HepG2 (cell line): ENCODE data around the gene BAG3. TPM values are rescaled to one million over a fixed set of nuclear protein-coding genes. Genes with fewer than 3 reads are reported as not detected.

Experiments
- ATAC-seq: fragments of 200-7000 bp; cut with Tn5 transposase; 3 replicates; pipeline ENCODE4 v1.9.1; 2020; ENCODE audit warnings: mild to moderate bottlenecking, moderate library complexity
- Bru-seq: library from RNA; stranded (reverse); fragments of 400-500 nt; gene quantifications from one replicate; lab custom pipeline; 2021; lab: Mats Ljungman, UMichigan
- BruChase-seq, 2 experiments: library from RNA; stranded (reverse); fragments of 400-500 nt; gene quantifications; one replicate each; lab custom pipeline; 2021; lab: Mats Ljungman, UMichigan
- BruUV-seq: library from RNA; stranded (reverse); fragments of 400-500 nt; replicated peaks from 2 replicates; lab custom pipeline; 2021; lab: Mats Ljungman, UMichigan
- CTCF ChIA-PET: fragments of 300-600 bp; formaldehyde crosslinking; extraction: SDS; loops from one replicate; lab custom pipeline; 2021; ENCODE audit warnings: low total read pairs, inconsistent platforms, low intra/inter-chr PET ratio; lab: Yijun Ruan, JAX
- POLR2A ChIA-PET: fragments of 350-600 bp; sonication (Branson Sonifier 250); formaldehyde crosslinking; loops from one replicate; lab custom pipeline; 2020; ENCODE audit warnings: antibody characterized with exemption, inconsistent platforms; lab: Yijun Ruan, JAX
- DNase-seq: peaks from one replicate; pipeline ENCODE4 v3.0.0-alpha.2; 2015; ENCODE audit warnings: low spot score
- FAIRE-seq: peaks from 3 replicates; lab custom pipeline; 2011; peaks lifted over from hg19 to GRCh38; lab: Jason Lieb, UNC
- H2AFZ ChIP-seq: one replicate; pipeline ENCODE4 v1.6.1; 2011; ENCODE audit warnings: low read length, inconsistent platforms
- H3K27ac ChIP-seq: fragments of 300-600 bp; 3 replicates; pipeline ENCODE4 v1.8.0; 2011; ENCODE audit warnings: mixed run types, mild to moderate bottlenecking, mixed read lengths, low read length, inconsistent platforms; ENCODE audit not compliant: insufficient read depth; ENCODE audit errors: extremely low read length
- H3K27me3 ChIP-seq, 2 experiments: fragments of 200-600 bp in 1 of 2; 2 replicates in 1 of 2; 3 replicates in 1 of 2; pipeline versions ENCODE4 v1.6.0 to v1.8.0; 2011; ENCODE audit warnings: low read length in 2 of 2, mild to moderate bottlenecking in 2 of 2, moderate library complexity in 2 of 2, inconsistent platforms in 1 of 2; ENCODE audit not compliant: insufficient read depth in 2 of 2, control insufficient read depth in 1 of 2
- H3K36me3 ChIP-seq, 2 experiments: fragments of 200-600 bp in 1 of 2; replicated peaks in 1 of 2; 2 replicates in 1 of 2; 3 replicates in 1 of 2; pipeline versions ENCODE4 v1.5.1 to v1.8.0; 2011; ENCODE audit warnings: low read length in 2 of 2, inconsistent platforms in 1 of 2; ENCODE audit not compliant: insufficient read depth in 2 of 2, control insufficient read depth in 1 of 2
- H3K4me1 ChIP-seq: 2 replicates; pipeline ENCODE4 v1.5.1; 2012; ENCODE audit warnings: low read length, inconsistent platforms; ENCODE audit not compliant: insufficient read depth
- H3K4me2 ChIP-seq: 2 replicates; pipeline ENCODE4 v1.6.0; 2011; ENCODE audit warnings: low read depth, low read length, inconsistent platforms
- H3K4me3 ChIP-seq, 3 experiments: fragments of 200-600 bp in 1 of 3; sonication (generic), shearing (Covaris generic) in 1 of 3; replicated peaks in 1 of 3; 2 replicates each; pipeline ENCODE4 v1.5.1; 2011 to 2016; ENCODE audit warnings: low read length in 3 of 3, inconsistent platforms in 2 of 3, low read depth in 2 of 3, mild to moderate bottlenecking in 2 of 3, control low read depth in 1 of 3, mixed read lengths in 1 of 3; ENCODE audit not compliant: insufficient read depth in 1 of 3
- H3K79me2 ChIP-seq: one replicate; pipeline ENCODE4 v1.6.1; 2011; ENCODE audit warnings: low read length, inconsistent platforms; ENCODE audit not compliant: insufficient read depth
- H3K9ac ChIP-seq: 2 replicates; pipeline ENCODE4 v1.6.0; 2011; ENCODE audit warnings: mild to moderate bottlenecking, low read depth, low read length, inconsistent platforms; ENCODE audit not compliant: insufficient read depth
- H3K9me3 ChIP-seq: 2 replicates; pipeline ENCODE4 v1.5.1; 2012; ENCODE audit warnings: mild to moderate bottlenecking, low read length
- H4K20me1 ChIP-seq: 2 replicates; pipeline ENCODE4 v1.6.0; 2011; ENCODE audit warnings: inconsistent platforms, mild to moderate bottlenecking, low read length, moderate library complexity; ENCODE audit not compliant: insufficient read depth
- GATAD2A ChIP-seq: IDR thresholded peaks from 2 replicates; pipeline ENCODE4 v1.6.1; 2016
- HDAC1 ChIP-seq: sonication (generic); formaldehyde crosslinking; IDR thresholded peaks from 2 replicates; pipeline ENCODE4 v1.5.1; 2020; ENCODE audit warnings: mild to moderate bottlenecking, missing genetic modification reagents
- NRL ChIP-seq: sonication (generic); formaldehyde crosslinking; IDR thresholded peaks from 2 replicates; pipeline ENCODE4 v1.5.0; 2020; ENCODE audit warnings: missing genetic modification reagents, mild to moderate bottlenecking, moderate library complexity, borderline replicate concordance
- PHF8 ChIP-seq: sonication (generic); formaldehyde crosslinking; IDR thresholded peaks from 2 replicates; pipeline ENCODE4 v1.5.0; 2020; ENCODE audit warnings: missing genetic modification reagents
- SOX13 ChIP-seq, 3 experiments: fragments of 450-650 bp in 1 of 3; sonication (generic) in 1 of 3; formaldehyde crosslinking in 1 of 3; IDR thresholded peaks in 2 of 3; conservative IDR thresholded peaks in 1 of 3; 2 replicates each; pipeline versions ENCODE4 v1.5.0 to v1.6.1; 2016 to 2020; ENCODE audit warnings: antibody characterized with exemption in 1 of 3, mild to moderate bottlenecking in 1 of 3, missing compliant biosample characterization in 1 of 3, missing genetic modification reagents in 1 of 3, moderate library complexity in 1 of 3
- ZNF619 ChIP-seq: sonication (generic); formaldehyde crosslinking; IDR thresholded peaks from 2 replicates; pipeline ENCODE4 v1.4.0; 2020; ENCODE audit warnings: mild to moderate bottlenecking, missing genetic modification reagents
- WGBS: methylation state at CpG from one replicate; pipeline ENCODE4 v1.1.6; 2017; ENCODE audit warnings: low lambda C conversion rate; 5-methylcytosine and 5-hydroxymethylcytosine counted together
- in situ Hi-C: cut with HindIII; loops from 2 replicates; pipeline ENCODE4 v1.10.0; 2017; ENCODE audit warnings: low pct_unique_long_range_greater_than_20kb; ENCODE audit not compliant: extremely low pct_ligation_motif_present
- intact Hi-C: fragments of 100-400 bp; cut with micrococcal nuclease; formaldehyde crosslinking; loops from one replicate; pipeline ENCODE4 v1.10.0; 2022; ENCODE audit not compliant: unreplicated experiment
- long read RNA-seq, 2 experiments: library from RNA in 1 of 2; library from polyadenylated mRNA in 1 of 2; stranded (forward) in 1 of 2; unstranded in 1 of 2; transcript quantifications; one replicate each; pipeline ENCODE4 v2.0.0, GENCODE V29; 2019 to 2022
- polyA minus RNA-seq, 3 experiments: library from RNA; depleted of rRNA, polyadenylated mRNA; stranded (reverse); fragments of >200 nt; gene quantifications; 2 replicates each; pipeline ENCODE4 v1.2.3, GENCODE V29; 2011; ENCODE audit warnings: low replicate concordance in 1 of 3
- polyA plus RNA-seq, 8 experiments: library from polyadenylated mRNA; depleted of rRNA in 3 of 8; stranded (reverse) in 7 of 8; unstranded in 1 of 8; fragments of >200 nt; fragmentation: Illumina TruSeq in 4 of 8; extraction: Trizol in 4 of 8; gene quantifications; 2 replicates each; pipeline versions ENCODE4 v1.2.1 to v1.2.3, GENCODE V29; 2011 to 2016; ENCODE audit warnings: low read depth in 4 of 8, missing spikeins in 1 of 8, mixed read lengths in 1 of 8; ENCODE audit not compliant: insufficient read depth in 1 of 8
- total RNA-seq, 5 experiments: library from RNA; depleted of rRNA; stranded (reverse); fragments of >200 nt; fragmentation: Illumina TruSeq; extraction: Trizol; gene quantifications; 2 replicates each; pipeline ENCODE4 v1.2.3, GENCODE V29; 2016; ENCODE audit warnings: low read depth in 1 of 5
- TF ChIP-seq, protein P1 (sequence below): sonication (generic); formaldehyde crosslinking; IDR thresholded peaks from 2 replicates; pipeline ENCODE4 v1.4.0; 2020; ENCODE audit warnings: missing genetic modification reagents
- TF ChIP-seq, protein P2 (sequence below): IDR thresholded peaks from 2 replicates; pipeline ENCODE4 v1.6.1; 2016; ENCODE audit warnings: mild to moderate bottlenecking

Gene BAG3
- total RNA-seq (2016; rRNA removed; fragmentation: Illumina TruSeq; extraction: Trizol) (6.7 and 7.9 TPM in 2 replicates), polyA plus RNA-seq (2011; rRNA removed) (2.9 and 3.0 TPM in 2 replicates), polyA minus RNA-seq (2011; rRNA and poly(A)+ RNA removed; ENCODE audit: low replicate concordance) (3.1 and 5.4 TPM in 2 replicates), Bru-seq, nascent RNA (percentile 74 among the genes with signal in this experiment), BruChase-seq, experiment 1, labeled RNA remaining after a 6-hour chase (percentile 67 among the genes with signal in this experiment), BruChase-seq, experiment 2, labeled RNA remaining after a 2-hour chase (percentile 73 among the genes with signal in this experiment)
- total RNA-seq (2016; cell fraction: cytosol; rRNA removed; fragmentation: Illumina TruSeq; extraction: Trizol; ENCODE audit: low read depth), result 1.7 and 2.0 TPM in 2 replicates
- total RNA-seq (2016; cell fraction: insoluble cytoplasmic fraction; rRNA removed; fragmentation: Illumina TruSeq; extraction: Trizol), result 6.7 and 7.5 TPM in 2 replicates
- 4.9 and 5.1 TPM in 2 replicates for total RNA-seq (2016; cell fraction: membrane; rRNA removed; fragmentation: Illumina TruSeq; extraction: Trizol)
- total RNA-seq (2016; cell fraction: nucleus; rRNA removed; fragmentation: Illumina TruSeq; extraction: Trizol), result 4.8 and 6.3 TPM in 2 replicates
- 2.5 and 3.1 TPM in 2 replicates for polyA plus RNA-seq (2011; cell fraction: cytosol; rRNA removed)
- 9.0 and 9.5 TPM in 2 replicates for polyA plus RNA-seq (2011; cell fraction: nucleus; rRNA removed)
- polyA plus RNA-seq (2012), result 12.7 and 14.8 TPM in 2 replicates
- 1.9 and 2.1 TPM in 2 replicates for polyA plus RNA-seq (2016; cell fraction: cytosol; fragmentation: Illumina TruSeq; extraction: Trizol; ENCODE audit: low read depth)
- polyA plus RNA-seq (2016; cell fraction: insoluble cytoplasmic fraction; fragmentation: Illumina TruSeq; extraction: Trizol; ENCODE audit: low read depth), result 15.1 and 20.8 TPM in 2 replicates
- polyA plus RNA-seq (2016; cell fraction: membrane; fragmentation: Illumina TruSeq; extraction: Trizol; ENCODE audit: low read depth), result 3.2 and 4.9 TPM in 2 replicates
- polyA plus RNA-seq (2016; cell fraction: nucleus; fragmentation: Illumina TruSeq; extraction: Trizol; ENCODE audit: insufficient read depth, low read depth), result 14.7 and 18.1 TPM in 2 replicates
- polyA minus RNA-seq (2011; cell fraction: cytosol; rRNA and poly(A)+ RNA removed), result 6.2 and 6.5 TPM in 2 replicates
- polyA minus RNA-seq (2011; cell fraction: nucleus; rRNA and poly(A)+ RNA removed), result 2.2 and 3.2 TPM in 2 replicates
- long read RNA-seq, experiment 1, transcript BAG3-201 (4 exons, 2,571 nt), result major isoform, 7 of 12 reads
- long read RNA-seq, experiment 1, partial matches to known transcripts, result 4 of 12 reads
- long read RNA-seq, experiment 1, other reads (novel, unspliced or antisense), result 1 of 12 reads
- long read RNA-seq, experiment 2, transcript BAG3-201 (4 exons, 2,571 nt), result major isoform, 17 of 35 reads
- long read RNA-seq, experiment 2, partial matches to known transcripts, result 6 of 35 reads
- long read RNA-seq, experiment 2, other reads (novel, unspliced or antisense), result 12 of 35 reads

DNA sequence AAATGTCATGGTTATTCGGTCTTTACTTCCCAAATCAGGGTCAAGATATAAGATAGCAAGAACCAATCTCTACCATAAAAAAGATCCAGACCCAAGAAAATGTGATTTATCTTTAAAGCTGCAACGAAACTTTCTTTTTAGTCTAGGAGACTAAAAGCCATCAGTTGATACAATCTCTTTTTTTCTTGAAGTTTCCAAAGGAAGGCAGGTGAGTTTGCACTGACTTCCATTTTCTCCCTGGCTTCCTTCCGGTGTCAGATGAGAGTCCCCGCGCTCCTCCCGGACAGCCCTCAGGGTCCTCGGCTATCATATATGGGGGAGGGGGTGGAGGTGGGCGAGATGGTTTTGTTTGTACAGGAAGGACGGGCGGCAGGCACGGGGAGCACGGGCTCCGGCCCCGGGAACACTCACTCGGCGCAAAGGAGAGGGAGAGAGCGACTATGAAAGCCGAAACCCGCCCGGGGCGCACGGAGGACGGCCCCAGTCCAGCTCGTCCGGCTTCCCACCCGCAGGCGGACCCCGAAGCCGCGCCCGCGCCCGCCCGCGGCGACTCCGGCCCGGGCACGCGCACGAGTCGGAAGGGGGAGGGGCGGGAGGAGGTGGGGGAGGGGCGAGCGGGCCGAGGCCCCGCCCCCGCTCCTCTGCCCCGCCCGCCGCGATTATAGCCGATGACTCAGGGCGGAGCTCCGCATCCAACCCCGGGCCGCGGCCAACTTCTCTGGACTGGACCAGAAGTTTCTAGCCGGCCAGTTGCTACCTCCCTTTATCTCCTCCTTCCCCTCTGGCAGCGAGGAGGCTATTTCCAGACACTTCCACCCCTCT lies at the start of gene BAG3:
TSS of gene BAG3 (plus strand) at position 689 of the 822 bp plus-strand sequence. CDS start 296 bp downstream, outside the sequence.
- Histone ChIP-seq H3K9ac (peak within 1 kb of the TSS; percentile 92), H2AFZ (no peak within 1 kb of the TSS), H3K4me3 (peak within 1 kb of the TSS; percentile 89 to 98 (median 96)), H3K27ac (peak within 1 kb of the TSS; percentile 81), H3K27me3 (no peaks in the 10 kb centered on the region), H3K4me1 (peaks cover 51% of the 10 kb centered on the region), H3K4me2 (peak within 1 kb of the TSS; percentile 79), H4K20me1 (peaks cover 23% of the 10 kb centered on the region), H3K79me2 (peaks cover 42% of the 10 kb centered on the region), H3K9me3 (no peaks in the 10 kb centered on the region), H3K36me3 (peaks cover 4 to 5% of the 10 kb centered on the region in 2 experiments; a peak in 4 of 5 replicates)
- 2% methylated on average over 7 of the region's 60 CpGs for WGBS
- FAIRE-seq (no peak), ATAC-seq (peak; percentile 88), DNase-seq (peak; percentile 69)
- intact Hi-C loops, result loop anchor here (2.0 kb wide), 1 partner anchor 34 kb away; no protein-coding TSS in a partner anchor
- BruUV-seq, result TSS peak; percentile 96
- POLR2A ChIA-PET, result interaction anchor here (0.6 to 1.6 kb wide), 19 partner anchors 8 to 242 kb away, joined by 3 to 15 read pairs (median 5); partner anchors contain the start of genes INPP5F, MCMBP, SEC23IP and TIAL1
- CTCF ChIA-PET, result no interaction called here
- in situ Hi-C loops, result no loop called here
- TF ChIP-seq PHF8 (CRISPR knock-in tag), result peak; percentile 61; the same call in 1 of the 2 replicates
- TF ChIP-seq SOX13 (IDR thresholded peaks at IDR 0.05), result no peak
- TF ChIP-seq SOX13 (CRISPR knock-in tag; conservative IDR thresholded peaks at IDR 0.05 in 1 of 2, IDR thresholded peaks at IDR 0.05 in 1 of 2), result 0 out of 4 replicates have a peak, but pooled peaks of 1 of the 2 experiments have one; percentile 8
- peak; percentile 55 for TF ChIP-seq GATAD2A
- TF ChIP-seq, protein P1, sequence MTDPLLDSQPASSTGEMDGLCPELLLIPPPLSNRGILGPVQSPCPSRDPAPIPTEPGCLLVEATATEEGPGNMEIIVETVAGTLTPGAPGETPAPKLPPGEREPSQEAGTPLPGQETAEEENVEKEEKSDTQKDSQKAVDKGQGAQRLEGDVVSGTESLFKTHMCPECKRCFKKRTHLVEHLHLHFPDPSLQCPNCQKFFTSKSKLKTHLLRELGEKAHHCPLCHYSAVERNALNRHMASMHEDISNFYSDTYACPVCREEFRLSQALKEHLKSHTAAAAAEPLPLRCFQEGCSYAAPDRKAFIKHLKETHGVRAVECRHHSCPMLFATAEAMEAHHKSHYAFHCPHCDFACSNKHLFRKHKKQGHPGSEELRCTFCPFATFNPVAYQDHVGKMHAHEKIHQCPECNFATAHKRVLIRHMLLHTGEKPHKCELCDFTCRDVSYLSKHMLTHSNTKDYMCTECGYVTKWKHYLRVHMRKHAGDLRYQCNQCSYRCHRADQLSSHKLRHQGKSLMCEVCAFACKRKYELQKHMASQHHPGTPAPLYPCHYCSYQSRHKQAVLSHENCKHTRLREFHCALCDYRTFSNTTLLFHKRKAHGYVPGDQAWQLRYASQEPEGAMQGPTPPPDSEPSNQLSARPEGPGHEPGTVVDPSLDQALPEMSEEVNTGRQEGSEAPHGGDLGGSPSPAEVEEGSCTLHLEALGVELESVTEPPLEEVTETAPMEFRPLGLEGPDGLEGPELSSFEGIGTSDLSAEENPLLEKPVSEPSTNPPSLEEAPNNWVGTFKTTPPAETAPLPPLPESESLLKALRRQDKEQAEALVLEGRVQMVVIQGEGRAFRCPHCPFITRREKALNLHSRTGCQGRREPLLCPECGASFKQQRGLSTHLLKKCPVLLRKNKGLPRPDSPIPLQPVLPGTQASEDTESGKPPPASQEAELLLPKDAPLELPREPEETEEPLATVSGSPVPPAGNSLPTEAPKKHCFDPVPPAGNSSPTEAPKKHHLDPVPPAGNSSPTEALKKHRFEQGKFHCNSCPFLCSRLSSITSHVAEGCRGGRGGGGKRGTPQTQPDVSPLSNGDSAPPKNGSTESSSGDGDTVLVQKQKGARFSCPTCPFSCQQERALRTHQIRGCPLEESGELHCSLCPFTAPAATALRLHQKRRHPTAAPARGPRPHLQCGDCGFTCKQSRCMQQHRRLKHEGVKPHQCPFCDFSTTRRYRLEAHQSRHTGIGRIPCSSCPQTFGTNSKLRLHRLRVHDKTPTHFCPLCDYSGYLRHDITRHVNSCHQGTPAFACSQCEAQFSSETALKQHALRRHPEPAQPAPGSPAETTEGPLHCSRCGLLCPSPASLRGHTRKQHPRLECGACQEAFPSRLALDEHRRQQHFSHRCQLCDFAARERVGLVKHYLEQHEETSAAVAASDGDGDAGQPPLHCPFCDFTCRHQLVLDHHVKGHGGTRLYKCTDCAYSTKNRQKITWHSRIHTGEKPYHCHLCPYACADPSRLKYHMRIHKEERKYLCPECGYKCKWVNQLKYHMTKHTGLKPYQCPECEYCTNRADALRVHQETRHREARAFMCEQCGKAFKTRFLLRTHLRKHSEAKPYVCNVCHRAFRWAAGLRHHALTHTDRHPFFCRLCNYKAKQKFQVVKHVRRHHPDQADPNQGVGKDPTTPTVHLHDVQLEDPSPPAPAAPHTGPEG (CRISPR knock-in tag), result peak; percentile 82; the same call in 1 of the 2 replicates
- TF ChIP-seq HDAC1, result peak; percentile 46; the same call in 1 of the 2 replicates
- 0 out of 2 replicates have a peak, but pooled peaks have one; percentile 19 for TF ChIP-seq ZNF619
- TF ChIP-seq, protein P2, sequence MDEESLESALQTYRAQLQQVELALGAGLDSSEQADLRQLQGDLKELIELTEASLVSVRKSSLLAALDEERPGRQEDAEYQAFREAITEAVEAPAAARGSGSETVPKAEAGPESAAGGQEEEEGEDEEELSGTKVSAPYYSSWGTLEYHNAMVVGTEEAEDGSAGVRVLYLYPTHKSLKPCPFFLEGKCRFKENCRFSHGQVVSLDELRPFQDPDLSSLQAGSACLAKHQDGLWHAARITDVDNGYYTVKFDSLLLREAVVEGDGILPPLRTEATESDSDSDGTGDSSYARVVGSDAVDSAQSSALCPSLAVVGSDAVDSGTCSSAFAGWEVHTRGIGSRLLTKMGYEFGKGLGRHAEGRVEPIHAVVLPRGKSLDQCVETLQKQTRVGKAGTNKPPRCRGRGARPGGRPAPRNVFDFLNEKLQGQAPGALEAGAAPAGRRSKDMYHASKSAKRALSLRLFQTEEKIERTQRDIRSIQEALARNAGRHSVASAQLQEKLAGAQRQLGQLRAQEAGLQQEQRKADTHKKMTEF (CRISPR knock-in tag), result peak; percentile 72
- peak; percentile 50; the same call in 1 of the 2 replicates for TF ChIP-seq NRL (CRISPR knock-in tag)
